Gastroesophageal sphincter (tissue), 3 donors: ENCODE data around the gene SPACA5.

Experiments used
- CTCF ChIP-seq, 4 experiments: fragments of 200-600 bp in 2 of 4; fragments of 450-650 bp in 2 of 4; sonication (generic) in 1 of 4; IDR thresholded peaks; one replicate each; pipeline ENCODE4 v1.5.1; 2017 to 2019; ENCODE audit warnings: antibody characterized with exemption in 4 of 4, mild to moderate bottlenecking in 2 of 4, moderate library complexity in 2 of 4
- EP300 ChIP-seq: sonication (generic); formaldehyde crosslinking; IDR thresholded peaks from one replicate; pipeline ENCODE4 v1.6.1; 2017; ENCODE audit warnings: antibody characterized with exemption, mild to moderate bottlenecking
- POLR2A ChIP-seq, 2 donors: fragments of 450-650 bp; IDR thresholded peaks; one replicate each; pipeline ENCODE4 v1.6.1; 2017; ENCODE audit warnings: antibody characterized with exemption in 2 of 2, mild to moderate bottlenecking in 2 of 2, moderate library complexity in 1 of 2
- POLR2AphosphoS5 ChIP-seq: sonication (generic); formaldehyde crosslinking; IDR thresholded peaks from one replicate; pipeline ENCODE4 v1.6.1; 2017; ENCODE audit warnings: antibody characterized with exemption

- TF ChIP-seq CTCF (IDR thresholded peaks at IDR 0.05) (no peak), POLR2A (IDR thresholded peaks at IDR 0.05) (no peak), POLR2AphosphoS5 (no peak), EP300 (no peak)
Observed at GRCh38 chrX:48058621-48059295, 52.0 kb downstream of the SPACA5 start.
